Inflammatory macrophage (primary cell): ENCODE measurements around the gene SOX5.

Experiments
- DNase-seq, 2 donors: peaks; one replicate each; pipeline ENCODE4 v3.0.0-alpha.2; 2020 to 2022
- total RNA-seq, 18 experiments: gene quantifications; one replicate each; lab custom pipeline; 2026; ENCODE audit warnings: mixed read lengths in 6 of 18, inconsistent platforms in 2 of 18; lab: John Stamatoyannopoulos, UW

Gene SOX5
- total RNA-seq: 0 to 1.8 (median 0.16) reads per million in 18 experiments

GRCh38 chr12:23949348-23950209 lies at the start of gene SOX5:
Gene SOX5 (minus strand): TSS chr12:23949670. CDS start chr12:23949601, 69 bp downstream.
- DNase-seq: no peak

GRCh38 chr12:23987046-23987445 lies 37.6 kb upstream of the SOX5 start:
- no peak for DNase-seq

- no peak for DNase-seq
Observed at GRCh38 chr12:23980826-23981225, 31.4 kb upstream of the SOX5 start.

GRCh38 chr12:23964812-23965211 lies 15.3 kb upstream of the SOX5 start:
- no peak for DNase-seq

- no peak for DNase-seq
Observed at GRCh38 chr12:23959826-23960225, 10.4 kb upstream of the SOX5 start.

GRCh38 chr12:23954332-23954731 lies 4.9 kb upstream of the SOX5 start:
- DNase-seq: no peak

- DNase-seq: no peak
Observed at GRCh38 chr12:23952071-23952470, 2.6 kb upstream of the SOX5 start.

- no peak for DNase-seq
Observed at GRCh38 chr12:23950775-23951451, 1.4 kb upstream of the SOX5 start.

- DNase-seq: no peak
Observed at GRCh38 chr12:23950210-23950774, 822 bp upstream of the SOX5 start.

- DNase-seq: no peak
Observed at GRCh38 chr12:23948291-23948690, 1.2 kb downstream of the SOX5 start.

- DNase-seq: no peak
Observed at GRCh38 chr12:23947395-23947794, 2.1 kb downstream of the SOX5 start.

GRCh38 chr12:23945249-23945648 lies 4.2 kb downstream of the SOX5 start:
- DNase-seq: no peak

GRCh38 chr12:23944067-23944466 lies 5.4 kb downstream of the SOX5 start:
- no peak for DNase-seq

- no peak for DNase-seq
Observed at GRCh38 chr12:23942841-23943240, 6.6 kb downstream of the SOX5 start.

- DNase-seq: no peak
Observed at GRCh38 chr12:23941780-23942179, 7.7 kb downstream of the SOX5 start.

GRCh38 chr12:23938422-23938821 lies 11.0 kb downstream of the SOX5 start:
- DNase-seq: no peak

- DNase-seq: no peak
Observed at GRCh38 chr12:23931176-23931575, 18.3 kb downstream of the SOX5 start.

GRCh38 chr12:23930599-23930998 lies 18.9 kb downstream of the SOX5 start:
- no peak for DNase-seq

- DNase-seq: no peak
Observed at GRCh38 chr12:23929906-23930305, 19.6 kb downstream of the SOX5 start.

- no peak for DNase-seq
Observed at GRCh38 chr12:23927907-23928306, 21.6 kb downstream of the SOX5 start.

- no peak for DNase-seq
Observed at GRCh38 chr12:23921099-23921856, 28.2 kb downstream of the SOX5 start.

GRCh38 chr12:23911574-23911973 lies 37.9 kb downstream of the SOX5 start:
- DNase-seq: no peak

GRCh38 chr12:23909551-23909950 lies 39.9 kb downstream of the SOX5 start:
- DNase-seq: no peak
